Hypothalamus (tissue), 51 donors: ENCODE data around the gene EXD3.
A peak's percentile ranks its signal among the peaks of the same experiment; 100 is the strongest.

Experiments used
- DNase-seq, 51 donors: peaks; one replicate each; lab custom pipeline; 2025; lab: John Stamatoyannopoulos, UW

Gene EXD3

DNA sequence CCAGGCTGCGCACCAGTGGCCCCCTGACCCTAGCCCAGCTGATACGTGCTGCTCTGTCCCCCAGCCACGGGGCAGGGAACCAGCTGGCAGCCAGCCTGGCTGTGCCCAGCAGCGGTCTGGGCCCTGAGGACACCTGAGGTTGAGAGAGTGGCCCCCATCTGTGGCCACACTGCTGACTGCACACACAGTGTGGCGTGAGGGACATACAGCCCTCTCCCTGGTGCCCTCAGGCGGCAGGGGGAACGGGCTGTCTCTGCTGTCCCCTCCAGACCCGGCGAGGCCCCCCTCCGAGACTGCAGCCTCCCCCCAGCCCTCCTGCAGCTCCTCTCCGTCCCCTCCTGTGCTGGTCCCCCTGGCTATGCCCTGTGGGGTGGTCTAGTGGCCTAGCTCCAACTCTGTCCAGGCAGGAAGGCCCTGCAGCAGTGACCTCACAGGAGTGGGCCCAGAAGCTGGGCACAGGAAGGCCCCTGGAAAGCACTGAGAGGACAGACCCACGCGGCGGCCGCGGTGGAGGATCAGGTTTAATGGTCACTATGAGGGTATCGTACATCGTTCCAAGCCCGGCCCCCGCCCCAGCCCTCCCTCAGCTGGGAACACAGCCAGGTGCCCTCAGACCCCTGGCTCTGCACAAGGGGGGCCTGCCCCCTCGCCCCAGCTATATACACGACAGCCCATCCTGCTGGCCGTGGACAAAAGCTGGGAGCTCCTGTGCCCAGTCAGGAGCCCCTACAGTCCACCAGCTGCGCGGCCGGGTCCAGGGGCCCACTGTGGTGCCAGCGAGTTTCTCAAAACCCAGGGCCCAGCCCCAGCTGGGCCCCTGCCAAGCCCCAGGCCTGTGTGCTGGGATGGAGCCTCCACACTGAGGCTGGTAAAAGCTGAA lies 25.0 kb upstream of the EXD3 start:
- DNase-seq, result peak in 22 of 51 donors; percentile 20 to 69 (median 44)

DNA sequence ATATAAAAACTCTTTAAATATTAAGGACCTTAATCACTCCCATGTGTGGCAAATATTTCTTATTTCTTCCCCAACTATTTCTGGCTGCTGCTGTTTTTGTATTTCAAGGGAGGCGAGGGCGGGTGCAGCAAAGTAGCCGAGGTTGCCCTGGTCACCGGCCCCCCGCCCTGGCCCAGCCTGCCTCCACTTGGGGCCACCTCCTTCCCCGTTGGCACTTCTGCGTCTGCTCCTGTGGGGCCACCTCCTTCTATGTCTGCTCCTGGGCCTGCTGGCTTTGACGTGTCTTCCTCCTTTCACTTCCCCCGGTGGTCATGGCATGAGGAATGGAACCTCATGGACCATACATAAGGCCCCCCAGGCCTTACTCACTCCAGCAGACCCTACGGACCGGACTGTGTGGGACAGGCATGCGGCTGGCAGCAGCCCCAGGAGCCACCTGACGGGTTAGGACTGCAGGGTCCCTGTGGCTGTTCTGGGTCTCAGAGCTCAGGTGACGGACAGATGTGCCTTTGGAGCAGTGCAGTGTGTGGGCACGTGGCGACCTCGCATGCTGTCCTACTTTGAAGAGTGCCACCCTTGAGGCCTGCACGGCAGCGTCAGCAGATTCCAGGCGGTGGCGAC lies 24.0 kb upstream of the EXD3 start:
- peak in 7 of 51 donors; percentile 14 to 49 (median 30) for DNase-seq

DNA sequence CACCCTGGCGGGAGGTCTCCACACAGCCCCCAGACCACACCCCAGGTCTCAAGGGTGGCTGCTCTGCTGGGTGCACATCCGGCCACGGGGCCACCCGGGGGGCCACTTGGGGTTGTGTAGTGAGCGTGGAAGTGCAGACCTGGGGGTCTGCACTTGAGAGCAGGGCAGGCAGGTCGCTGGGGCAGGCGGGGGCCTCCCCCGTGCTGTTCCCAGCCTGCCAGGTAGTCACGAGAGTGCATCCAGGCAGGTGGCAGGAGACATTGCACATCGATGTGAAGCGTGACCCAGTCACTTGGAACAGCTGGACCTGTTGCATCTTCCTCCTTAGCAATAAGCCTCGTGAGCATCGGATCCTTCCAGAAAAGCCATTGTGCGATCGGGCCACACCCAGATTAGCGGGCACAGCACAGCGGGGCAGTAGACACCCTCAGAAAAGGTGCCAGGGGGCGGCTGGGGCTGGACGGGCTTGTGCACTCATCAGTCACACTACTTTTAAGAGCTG lies 23.0 kb upstream of the EXD3 start:
- no peak for DNase-seq

DNA sequence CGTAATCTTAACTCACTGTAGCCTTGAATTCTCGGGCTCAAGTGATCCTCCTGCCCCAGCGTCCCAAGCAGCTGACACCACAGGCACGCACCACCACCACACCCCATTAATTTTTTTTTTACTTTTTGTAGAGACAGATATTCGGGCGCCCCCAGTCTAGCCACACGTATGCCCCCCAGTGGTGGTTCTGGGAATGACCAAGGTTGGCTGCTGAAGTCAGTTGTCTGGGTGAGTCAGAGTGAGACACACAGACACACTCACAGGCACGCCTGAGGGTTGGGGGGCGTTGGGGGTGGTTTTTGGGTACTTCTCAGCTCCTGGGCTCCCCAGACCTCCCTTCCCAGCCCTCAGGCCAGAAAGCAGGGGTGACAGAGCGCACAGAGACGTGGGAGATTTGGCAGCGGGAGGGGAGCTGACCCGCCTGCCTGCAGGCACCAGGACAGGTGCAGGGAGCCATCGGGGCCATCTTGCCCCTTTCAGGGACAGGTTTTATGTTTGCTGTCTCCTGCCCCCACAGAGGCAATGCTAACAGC lies 22.4 kb upstream of the EXD3 start:
- peak in 39 of 51 donors; percentile 11 to 83 (median 48) for DNase-seq

DNA sequence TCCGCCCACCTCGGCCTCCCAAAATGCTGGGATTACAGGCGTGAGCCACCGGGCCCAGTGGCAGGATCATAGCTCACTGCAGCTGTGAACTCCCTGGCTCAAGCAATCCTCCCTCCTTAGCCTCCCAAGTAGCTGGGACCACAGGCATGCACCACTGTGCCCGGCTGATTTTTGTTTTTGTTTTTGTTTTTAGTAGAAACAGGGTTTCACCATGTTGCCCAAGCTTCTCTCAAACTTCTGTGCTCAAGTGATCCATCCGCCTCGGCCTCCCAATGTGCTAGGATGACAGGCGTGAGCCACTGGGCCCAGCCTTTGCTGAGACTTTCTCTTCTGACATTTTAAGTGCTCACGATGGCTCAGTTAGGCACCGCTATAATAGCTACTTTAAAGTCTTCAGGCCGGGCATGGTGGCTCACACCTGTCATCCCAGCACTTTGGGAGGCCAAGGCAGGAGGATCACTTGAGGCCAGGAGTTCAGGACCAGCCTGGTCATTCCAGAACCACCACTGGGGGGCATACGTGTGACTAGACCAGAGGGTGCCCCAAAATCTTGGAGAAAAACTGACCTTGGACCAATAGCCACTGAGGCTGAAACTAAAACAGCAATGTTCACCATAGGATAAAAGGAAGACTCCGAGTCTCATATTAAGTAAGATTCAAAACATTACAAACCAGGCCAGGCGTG lies 21.3 kb upstream of the EXD3 start:
- no peak for DNase-seq

DNA sequence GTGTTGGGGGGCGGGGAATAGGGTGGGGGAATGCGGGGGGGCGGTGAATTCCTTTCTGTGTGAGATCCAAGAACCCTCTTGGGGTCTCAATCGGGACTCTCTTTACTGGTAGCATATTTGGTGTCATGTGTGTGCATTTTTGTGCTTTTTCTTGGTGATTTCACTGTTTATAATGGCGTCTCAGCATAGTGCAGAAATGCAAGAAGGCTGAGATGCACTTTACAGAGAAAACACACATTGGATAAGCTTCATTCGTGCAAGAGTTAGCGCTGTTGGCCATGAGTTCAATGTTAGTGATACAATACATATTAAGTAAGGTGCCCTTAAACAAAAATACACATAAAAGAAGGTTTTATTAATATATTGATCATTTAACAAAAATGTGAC lies 19.0 kb upstream of the EXD3 start:
- DNase-seq, result no peak

DNA sequence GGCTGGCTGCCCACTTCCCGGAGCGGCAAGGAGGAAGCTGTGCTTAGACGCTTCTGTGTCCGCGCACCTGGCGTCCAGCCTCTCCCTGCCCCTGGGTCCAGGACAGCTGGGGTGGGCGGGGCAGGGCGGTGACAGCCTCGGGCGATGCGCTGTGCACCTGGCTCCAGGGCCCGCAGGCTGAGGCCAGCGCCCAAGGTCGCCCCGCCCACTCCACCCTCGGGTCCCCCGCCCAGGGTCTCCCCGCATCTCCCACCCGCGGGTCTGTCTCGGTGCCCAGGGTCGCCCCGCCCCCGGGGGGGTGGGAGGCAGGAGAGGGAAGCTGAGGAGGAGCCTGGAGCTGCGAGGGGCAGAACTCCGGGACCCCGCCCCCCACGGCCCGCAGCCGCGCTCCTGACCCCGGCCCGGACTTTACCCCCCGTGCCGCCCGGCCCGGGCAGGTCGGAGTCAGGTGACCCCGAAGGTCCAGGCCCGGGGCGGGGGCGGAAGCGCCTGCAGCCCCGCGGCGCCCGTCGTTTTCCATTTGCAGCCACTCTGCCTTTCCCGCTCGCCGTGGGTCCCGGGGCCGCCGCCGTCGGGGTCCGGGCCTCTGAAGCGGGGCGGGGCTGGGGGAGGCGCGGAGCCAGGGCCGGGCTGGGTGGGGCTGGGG lies 18.4 kb upstream of the EXD3 start, which contains the start of gene ENTPD8:
Gene ENTPD8, minus strand, starts transcription at position 69 of the 646 bp plus-strand sequence. CDS start 3,072 bp downstream, outside the sequence.
- no peak for DNase-seq

DNA sequence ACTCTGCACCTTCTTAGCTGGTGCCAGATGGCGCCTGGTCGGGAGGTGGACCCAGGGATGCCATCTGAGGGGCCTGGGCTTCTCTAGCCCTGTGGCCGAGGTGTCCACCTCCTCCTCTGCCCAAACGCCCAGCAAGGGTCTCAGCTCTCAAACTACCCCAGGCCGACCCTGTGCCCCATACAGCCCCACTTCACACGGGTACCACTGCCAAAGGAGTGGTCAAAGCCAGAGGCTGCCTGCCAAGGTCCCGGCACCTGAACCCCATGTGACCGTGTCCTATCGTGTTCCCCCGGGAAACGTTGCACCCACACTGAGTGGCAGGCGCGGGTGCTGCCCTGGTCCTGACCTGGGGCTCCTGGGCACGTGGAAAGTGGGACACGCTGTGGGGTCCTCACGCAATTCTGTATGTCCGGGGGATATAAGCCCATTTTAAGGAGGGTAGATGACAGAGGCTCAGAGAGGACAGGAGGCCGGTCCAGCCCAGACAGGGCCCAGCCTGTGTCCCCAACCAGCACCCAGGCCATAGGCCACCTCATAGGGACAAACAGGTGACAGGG lies 16.3 kb upstream of the EXD3 start:
- no peak for DNase-seq

DNA sequence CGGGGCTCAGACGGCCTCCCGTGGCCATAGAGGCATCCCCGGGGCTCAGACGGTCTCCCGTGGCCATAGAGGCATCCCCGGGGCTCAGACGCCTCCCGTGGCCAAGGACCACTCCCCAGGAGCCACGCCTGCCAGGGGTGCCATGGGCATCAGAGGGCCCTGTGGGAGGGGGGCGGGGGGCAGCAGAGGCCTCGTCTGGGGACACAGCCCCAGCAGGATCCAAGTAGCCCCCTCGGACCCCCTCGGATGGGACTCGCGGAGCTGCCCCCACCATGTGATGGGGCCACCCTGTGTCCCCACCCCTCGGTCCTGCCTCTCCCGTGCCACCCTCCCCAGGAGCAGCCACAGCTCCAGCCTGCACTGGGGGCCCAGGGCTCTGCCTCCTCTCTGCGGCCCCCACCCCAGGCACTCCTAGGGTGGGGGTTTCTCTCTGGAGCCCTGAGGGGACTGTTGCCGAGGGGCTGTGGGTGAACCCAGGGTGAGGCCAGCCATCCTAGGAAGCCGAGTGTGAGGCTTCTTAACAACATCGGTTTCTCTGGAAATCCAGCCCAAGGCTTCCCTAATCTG lies 15.7 kb upstream of the EXD3 start:
- no peak for DNase-seq

DNA sequence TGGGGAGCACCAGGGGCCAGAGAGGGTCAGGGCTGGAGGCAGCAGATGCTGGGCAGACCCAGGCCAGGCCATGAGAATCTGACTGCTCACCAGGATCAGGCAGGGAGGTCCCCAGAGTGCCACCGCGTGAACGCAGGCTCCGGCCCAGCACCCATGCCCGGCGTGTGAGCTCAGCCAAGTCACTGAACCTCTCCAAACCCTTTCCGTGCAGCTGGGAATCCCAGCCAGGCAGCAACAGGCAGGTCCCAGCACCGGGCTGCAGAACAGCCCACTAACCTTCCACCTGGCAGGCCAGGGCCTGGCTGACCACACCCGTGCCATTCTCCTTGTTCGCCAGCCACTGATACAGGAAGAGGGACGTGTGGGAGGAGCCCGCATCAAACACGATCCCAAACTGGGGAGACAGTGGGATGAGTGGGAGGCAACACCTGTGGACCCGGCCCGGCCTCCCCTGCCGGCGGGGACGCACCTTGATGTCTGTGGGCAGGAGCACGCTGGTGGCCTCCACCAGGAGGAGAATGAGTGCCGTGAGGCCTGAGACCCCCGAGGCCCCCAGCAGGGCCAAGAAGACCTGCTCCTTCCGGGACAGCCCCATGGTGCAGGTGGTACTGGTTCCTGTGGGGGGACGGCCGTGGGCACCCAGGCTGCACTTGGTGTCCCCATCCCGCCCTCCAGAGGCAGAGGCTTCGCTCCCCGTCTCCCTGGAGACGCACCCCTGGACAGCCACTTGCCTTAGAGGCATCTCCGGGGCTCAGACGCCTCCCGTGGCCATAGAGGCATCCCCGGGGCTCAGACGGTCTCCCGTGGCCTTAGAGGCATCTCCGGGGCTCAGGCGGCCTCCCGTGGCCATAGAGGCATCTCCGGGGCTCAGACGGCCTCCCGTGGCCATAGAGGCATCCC lies 15.0 kb upstream of the EXD3 start:
- no peak for DNase-seq

DNA sequence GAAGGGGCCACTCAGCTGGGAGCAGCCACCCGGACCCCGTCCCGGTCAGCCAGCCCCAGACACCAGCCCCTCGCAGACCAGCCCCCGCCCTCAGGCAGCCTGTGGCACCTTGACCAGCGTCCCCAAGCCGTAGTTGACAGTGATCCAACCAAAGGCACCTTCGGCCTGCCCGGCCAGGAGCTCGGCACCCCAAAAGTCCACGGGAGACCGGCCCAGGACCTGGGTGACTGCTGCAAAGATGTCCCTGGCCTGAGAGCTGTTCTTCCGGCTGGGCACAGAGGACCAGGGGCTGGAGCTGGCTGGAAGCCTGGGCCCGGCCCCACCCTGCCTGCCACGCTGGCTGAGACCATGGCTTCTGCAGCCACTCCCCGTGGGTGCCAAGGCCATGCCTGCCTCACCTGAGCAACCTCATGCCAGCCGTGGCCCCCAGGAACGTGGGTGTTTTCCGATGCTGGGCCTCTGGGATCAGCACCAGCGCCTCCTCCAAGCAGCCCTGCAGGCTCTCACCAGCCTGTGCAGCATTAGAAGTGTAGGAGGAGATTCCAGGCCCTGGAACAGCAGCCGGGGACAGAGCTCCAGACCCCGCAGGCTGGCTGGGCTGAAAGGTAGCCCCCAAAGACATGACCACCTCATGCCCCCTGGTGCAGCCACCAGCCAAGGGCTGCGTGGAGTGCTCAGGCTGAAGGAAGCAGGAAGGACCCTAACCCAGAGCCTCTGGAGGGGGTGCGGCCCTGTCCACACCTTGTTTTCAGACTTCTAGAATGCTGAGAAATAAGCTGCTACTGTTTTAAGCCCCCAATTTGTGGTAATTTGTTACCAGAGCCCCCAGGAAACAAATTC lies 14.0 kb upstream of the EXD3 start:
- no peak for DNase-seq

DNA sequence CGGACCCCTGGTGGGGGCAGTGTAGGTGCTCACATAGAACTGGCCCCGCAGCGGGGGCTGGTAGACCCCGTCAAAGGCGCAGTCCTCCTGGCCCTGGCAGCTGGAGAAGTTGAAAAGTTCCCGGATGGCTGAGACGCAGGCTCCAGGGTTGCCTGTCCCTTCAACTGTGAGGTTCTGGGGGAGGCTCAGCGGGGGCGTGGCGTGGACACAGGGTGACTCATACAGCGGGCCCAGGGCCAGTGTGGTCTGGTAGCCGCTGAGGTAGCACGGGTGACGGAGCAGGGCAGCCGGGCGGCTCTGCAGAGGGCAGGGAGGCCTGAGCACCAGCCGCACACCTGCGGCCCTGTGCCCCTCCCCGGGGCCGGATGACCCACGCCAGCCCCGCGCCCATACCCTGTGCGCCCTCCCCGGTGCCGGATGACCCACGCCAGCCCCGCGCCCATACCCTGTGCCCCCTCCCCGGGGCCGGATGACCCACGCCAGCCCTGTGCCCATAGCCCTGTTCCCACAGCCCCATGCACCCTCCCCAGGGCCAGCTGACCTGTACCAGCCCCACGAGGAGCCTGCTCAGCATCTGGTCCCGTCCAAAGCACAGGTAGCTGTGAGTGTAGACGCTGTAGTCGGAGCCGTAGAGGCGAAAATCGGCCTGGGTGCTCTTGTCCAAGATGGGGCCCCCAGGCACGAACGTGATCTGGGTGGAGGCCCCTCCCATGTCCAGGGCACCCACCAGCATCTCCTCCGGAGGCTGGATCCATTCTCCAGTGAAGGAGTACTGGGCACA lies 13.2 kb upstream of the EXD3 start:
- no peak for DNase-seq

DNA sequence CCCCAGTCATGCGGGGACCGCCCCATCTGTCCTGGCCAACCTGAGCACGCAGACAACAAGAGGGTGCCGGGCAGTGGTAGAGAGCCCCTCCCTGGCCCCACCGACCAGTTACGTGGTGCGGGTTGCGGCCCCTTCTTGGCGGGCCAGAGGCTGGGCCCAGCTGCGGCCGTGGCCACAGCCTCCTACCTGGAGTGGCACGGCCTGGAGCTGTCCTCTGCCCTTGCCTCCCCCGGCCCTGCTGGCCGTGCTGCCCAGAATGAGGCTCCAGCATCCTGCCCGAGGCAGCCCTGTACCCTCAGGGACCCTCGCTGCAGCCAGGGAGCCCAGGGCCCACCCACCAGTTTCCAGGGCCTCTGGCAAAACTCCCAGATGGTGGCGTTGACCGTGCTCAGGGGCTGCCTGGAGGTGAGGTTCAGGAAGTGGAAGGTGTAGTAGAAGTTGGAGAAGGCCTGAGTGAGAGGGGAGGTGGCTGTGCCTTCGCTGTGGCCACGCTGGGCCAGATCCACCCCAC lies 12.5 kb upstream of the EXD3 start:
- DNase-seq, result no peak

DNA sequence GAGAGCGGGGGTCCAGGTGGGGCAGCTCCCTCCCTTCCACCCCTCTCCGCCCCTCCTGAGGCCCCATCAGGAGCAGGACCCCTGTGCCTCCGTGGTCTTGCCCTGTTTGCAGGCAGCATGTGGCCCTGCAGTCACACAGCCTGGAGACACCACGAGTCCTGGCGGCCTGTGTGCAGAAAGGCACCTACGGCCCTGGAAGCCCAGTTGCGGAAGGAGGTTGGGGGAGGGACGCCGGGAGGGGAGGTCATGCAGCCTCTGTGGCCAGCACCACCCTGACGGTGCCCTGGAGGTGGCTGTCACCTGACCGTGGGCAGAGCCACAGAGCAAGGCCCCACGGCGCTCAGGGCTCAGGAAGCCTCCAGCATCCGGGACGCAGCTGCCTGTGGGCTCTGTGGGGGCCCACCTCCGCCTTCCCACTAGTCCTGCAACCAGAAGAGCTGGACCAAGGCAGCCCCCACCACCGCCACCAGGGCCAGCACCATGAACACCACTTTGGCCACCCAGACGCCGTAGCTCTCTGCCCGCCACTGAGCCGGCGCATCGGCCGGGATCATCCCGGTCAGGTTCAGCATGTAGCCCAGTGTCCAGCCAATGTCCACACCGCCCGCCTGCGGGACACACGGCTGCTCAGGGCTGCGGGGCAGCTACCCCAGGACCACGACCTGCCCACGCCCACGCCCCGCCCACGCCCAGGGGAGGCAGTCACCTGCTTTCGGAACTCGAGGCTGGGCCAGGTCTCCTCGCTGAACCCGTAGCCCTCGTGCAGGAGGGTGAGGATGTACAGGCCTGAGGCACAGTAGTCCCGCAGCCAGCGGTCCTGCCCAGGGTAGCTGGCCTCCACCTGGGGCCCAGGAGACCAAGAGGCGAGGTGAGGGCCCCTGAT lies 11.8 kb upstream of the EXD3 start:
- DNase-seq, result no peak

DNA sequence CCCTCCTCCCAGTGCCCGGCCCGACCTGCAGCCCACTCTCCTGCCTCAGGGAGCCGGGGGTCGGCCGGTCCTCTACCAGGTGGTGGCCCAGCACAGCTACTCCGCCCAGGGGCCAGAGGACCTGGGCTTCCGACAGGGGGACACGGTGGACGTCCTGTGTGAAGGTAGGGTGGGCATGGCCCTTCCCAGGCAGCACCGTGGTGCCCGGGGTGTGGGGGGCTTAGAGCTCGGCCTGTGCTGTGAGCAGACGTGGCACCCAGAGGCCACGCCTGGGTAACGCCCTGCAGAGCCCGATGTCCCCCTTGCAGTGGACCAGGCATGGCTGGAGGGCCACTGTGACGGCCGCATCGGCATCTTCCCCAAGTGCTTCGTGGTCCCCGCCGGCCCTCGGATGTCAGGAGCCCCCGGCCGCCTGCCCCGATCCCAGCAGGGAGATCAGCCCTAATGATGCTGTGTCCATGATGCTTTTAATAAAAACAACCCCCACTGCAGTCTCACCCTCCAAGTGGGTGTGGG lies 11.0 kb upstream of the EXD3 start:
- no peak for DNase-seq
